Activated B cell treated with CpG ODN at 0.5 μM for 24 hours (primary cell): ENCODE measurements around the gene EDRF1. TPM values are rescaled to one million over a fixed set of nuclear protein-coding genes. Genes with fewer than 3 reads are reported as not detected.

ENCODE experiments used
- ATAC-seq: fragments of 200-7000 bp; cut with Tn5 transposase; one replicate; pipeline ENCODE4 v1.10.0; 2021; ENCODE audit warnings: low read depth, mild to moderate bottlenecking, moderate library complexity
- CTCF ChIA-PET: fragments of 350-600 bp; sonication (Branson Sonifier 250); formaldehyde crosslinking; loops from one replicate; lab custom pipeline; 2021; ENCODE audit warnings: antibody characterized with exemption; lab: Charles Lee
- POLR2A ChIA-PET: fragments of 350-600 bp; sonication (Branson Sonifier 250); formaldehyde crosslinking; loops from one replicate; lab custom pipeline; 2021; ENCODE audit warnings: antibody characterized with exemption; lab: Charles Lee
- DNase-seq: peaks from one replicate; pipeline ENCODE4 v3.0.0; 2022
- H3K27ac Mint-ChIP-seq: one replicate; pipeline ENCODE4 v1.8.0; 2020; ENCODE audit warnings: mixed read lengths
- H3K27me3 Mint-ChIP-seq: one replicate; pipeline ENCODE4 v1.8.0; 2021; ENCODE audit warnings: mixed read lengths
- H3K36me3 Mint-ChIP-seq: one replicate; pipeline ENCODE4 v1.8.0; 2021; ENCODE audit warnings: low read depth, mixed read lengths
- H3K4me1 Mint-ChIP-seq: one replicate; pipeline ENCODE4 v1.8.0; 2021; ENCODE audit warnings: mixed read lengths
- H3K4me3 Mint-ChIP-seq: one replicate; pipeline ENCODE4 v1.8.0; 2020; ENCODE audit warnings: mild to moderate bottlenecking, mixed read lengths
- H3K9me3 Mint-ChIP-seq: one replicate; pipeline ENCODE4 v1.8.0; 2020; ENCODE audit warnings: mixed read lengths
- intact Hi-C: fragments of 100-400 bp; cut with micrococcal nuclease; formaldehyde crosslinking; loops from one replicate; pipeline ENCODE4 v1.15.1; 2024
- total RNA-seq: library from RNA; stranded (reverse); gene quantifications from 2 replicates; pipeline ENCODE4 v1.2.3, GENCODE V29; 2022
- TF ChIP-seq, protein P1 (sequence below): fragments of 200-600 bp; IDR thresholded peaks from one replicate; pipeline ENCODE4 v1.8.0; 2022; ENCODE audit warnings: antibody characterized with exemption, mild to moderate bottlenecking

The EDRF1 gene
- total RNA-seq, 1 donor from 2014 or later: 52.7 TPM

DNA sequence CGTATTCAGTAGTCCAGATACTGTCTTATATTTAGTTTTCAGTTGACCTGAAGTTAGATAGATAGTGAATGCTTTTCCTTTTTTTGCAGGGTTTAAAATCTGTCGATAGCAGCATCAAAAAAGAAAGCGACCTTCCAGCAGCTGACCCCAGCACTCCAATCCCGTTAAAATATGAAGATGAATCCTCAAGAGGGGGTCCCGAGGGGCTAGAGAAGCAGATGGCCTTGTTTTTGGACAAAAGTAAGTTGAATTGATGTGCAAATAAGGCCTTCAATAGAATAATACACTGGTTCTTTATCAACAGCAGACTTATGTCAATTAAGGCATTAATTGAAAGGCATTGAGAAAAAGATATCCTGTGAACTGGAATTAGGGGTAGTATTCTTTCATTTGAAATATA, 18.7 kb downstream of the EDRF1 start:
- TF ChIP-seq, protein P1, sequence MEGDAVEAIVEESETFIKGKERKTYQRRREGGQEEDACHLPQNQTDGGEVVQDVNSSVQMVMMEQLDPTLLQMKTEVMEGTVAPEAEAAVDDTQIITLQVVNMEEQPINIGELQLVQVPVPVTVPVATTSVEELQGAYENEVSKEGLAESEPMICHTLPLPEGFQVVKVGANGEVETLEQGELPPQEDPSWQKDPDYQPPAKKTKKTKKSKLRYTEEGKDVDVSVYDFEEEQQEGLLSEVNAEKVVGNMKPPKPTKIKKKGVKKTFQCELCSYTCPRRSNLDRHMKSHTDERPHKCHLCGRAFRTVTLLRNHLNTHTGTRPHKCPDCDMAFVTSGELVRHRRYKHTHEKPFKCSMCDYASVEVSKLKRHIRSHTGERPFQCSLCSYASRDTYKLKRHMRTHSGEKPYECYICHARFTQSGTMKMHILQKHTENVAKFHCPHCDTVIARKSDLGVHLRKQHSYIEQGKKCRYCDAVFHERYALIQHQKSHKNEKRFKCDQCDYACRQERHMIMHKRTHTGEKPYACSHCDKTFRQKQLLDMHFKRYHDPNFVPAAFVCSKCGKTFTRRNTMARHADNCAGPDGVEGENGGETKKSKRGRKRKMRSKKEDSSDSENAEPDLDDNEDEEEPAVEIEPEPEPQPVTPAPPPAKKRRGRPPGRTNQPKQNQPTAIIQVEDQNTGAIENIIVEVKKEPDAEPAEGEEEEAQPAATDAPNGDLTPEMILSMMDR: no peak
- H3K27me3 Mint-ChIP-seq: no peaks in the 10 kb centered on the region
- intact Hi-C loops: no loop called here
- no peaks in the 10 kb centered on the region for H3K4me1 Mint-ChIP-seq
- H3K27ac Mint-ChIP-seq: no peak overlapping the region
- POLR2A ChIA-PET: no interaction called here
- no peaks in the 10 kb centered on the region for H3K9me3 Mint-ChIP-seq
- no peak overlapping the region for H3K4me3 Mint-ChIP-seq
- DNase-seq (no peak), ATAC-seq (no peak)
- peaks cover 92% of the 10 kb centered on the region for H3K36me3 Mint-ChIP-seq
- CTCF ChIA-PET: no interaction called here

DNA sequence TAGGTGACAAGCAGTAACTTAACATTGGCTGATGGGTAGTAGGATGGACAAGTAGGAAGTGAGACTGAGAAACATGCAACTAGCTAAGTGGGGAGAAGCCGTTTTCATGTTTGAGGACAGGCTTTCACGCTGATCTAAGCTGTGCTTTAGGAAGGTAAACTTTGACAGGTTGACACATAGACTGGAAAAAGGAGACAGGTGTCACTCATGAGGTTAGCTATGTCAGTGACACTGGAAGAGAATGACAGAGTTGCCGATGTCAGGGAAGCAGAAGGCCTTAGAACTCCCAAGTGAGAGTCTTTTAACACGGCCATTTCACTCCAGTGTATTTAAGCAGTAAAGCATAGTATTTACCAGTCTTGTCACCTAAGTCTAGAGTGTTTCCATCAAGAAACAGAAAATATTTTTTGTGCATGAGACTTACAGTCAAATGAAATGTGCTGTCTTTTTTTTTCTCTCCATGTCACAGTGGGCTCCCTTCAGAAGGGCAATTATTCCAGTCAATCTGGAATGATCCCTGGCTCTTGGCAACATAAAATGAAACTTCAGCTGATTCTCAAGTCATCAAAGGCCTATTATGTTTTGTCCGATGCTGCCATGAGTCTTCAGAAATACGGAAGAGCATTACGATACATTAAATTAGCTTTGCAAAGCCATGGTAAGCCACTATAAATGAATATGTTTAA, 20.6 kb downstream of the EDRF1 start:
- Mint-ChIP-seq H3K4me1 (no peaks in the 10 kb centered on the region), H3K36me3 (peaks cover 96% of the 10 kb centered on the region), H3K27me3 (no peaks in the 10 kb centered on the region), H3K27ac (no peak overlapping the region), H3K4me3 (no peak overlapping the region), H3K9me3 (no peaks in the 10 kb centered on the region)
- no peak for ATAC-seq
- TF ChIP-seq, protein P1: no peak
- intact Hi-C loops: no loop called here
- POLR2A ChIA-PET: no interaction called here
- CTCF ChIA-PET: no interaction called here
- DNase-seq: no peak

DNA sequence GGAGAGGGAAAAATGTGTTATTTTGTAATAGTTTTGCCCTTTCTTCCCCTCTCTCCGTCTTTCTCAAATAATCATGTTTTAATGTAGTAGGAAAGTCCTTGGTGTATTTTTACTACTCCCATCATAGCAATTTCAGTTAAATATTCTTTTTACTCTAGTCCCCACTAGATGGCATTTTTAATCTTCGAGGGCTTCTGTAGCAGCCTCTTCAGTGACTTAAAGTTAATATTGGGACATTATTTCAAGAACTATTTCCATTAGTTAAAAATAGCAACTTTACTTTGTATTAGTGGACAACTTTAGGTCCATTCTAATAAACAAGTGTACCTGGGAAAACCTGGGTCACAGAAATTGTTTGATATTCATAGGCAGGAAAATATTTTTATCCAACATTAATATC, 23.0 kb downstream of the EDRF1 start:
- intact Hi-C loops: no loop called here
- no peaks in the 10 kb centered on the region for H3K27me3 Mint-ChIP-seq
- DNase-seq (no peak), ATAC-seq (no peak)
- ChIA-PET POLR2A (no interaction called here), CTCF (no interaction called here)
- no peak overlapping the region for H3K27ac Mint-ChIP-seq
- H3K4me1 Mint-ChIP-seq: no peaks in the 10 kb centered on the region
- H3K4me3 Mint-ChIP-seq: no peak overlapping the region
- H3K36me3 Mint-ChIP-seq: peaks cover 92% of the 10 kb centered on the region
- TF ChIP-seq, protein P1: no peak
- no peaks in the 10 kb centered on the region for H3K9me3 Mint-ChIP-seq

DNA sequence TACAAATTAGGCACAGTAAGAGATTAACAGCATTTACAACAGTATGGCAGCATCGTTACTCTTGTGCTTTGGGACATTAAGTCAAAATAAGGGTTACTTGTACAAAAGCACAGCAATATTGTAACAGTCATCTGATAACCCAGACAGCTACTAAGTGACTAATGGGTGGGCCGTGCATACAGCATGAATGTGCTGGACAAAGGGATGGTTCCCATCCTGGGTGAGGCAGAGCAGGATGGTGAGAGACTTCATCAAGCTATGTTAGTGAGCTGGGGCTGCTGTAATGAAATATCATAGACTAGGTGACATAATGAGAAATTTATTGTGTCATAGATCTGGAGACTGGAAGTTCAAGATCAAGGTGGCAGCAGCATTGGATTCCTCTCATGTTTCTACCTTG, 25.4 kb downstream of the EDRF1 start:
- CTCF ChIA-PET: no interaction called here
- Mint-ChIP-seq H3K4me3 (no peak overlapping the region), H3K27ac (no peak overlapping the region), H3K4me1 (no peaks in the 10 kb centered on the region), H3K9me3 (no peaks in the 10 kb centered on the region), H3K27me3 (no peaks in the 10 kb centered on the region), H3K36me3 (peaks cover 92% of the 10 kb centered on the region)
- POLR2A ChIA-PET: no interaction called here
- ATAC-seq (no peak), DNase-seq (no peak)
- intact Hi-C loops: no loop called here
- TF ChIP-seq, protein P1: no peak

DNA sequence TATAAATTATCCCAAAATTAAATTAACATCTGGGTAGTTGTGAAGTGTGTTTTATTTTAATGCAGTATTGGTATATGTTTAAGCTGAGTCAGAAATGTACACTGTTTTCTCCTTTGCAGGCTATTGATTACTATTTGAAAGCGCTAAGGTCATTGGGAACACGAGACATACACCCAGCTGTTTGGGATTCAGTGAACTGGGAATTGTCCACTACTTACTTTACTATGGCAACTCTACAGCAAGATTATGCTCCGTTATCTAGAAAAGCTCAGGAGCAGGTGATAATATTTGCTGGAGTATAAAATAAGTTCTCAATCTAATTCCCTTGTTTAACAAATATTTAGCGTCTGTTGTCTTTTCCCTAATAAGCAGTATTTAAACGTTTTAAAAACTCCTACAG, 27.9 kb downstream of the EDRF1 start:
- H3K4me1 Mint-ChIP-seq: no peaks in the 10 kb centered on the region
- intact Hi-C loops: no loop called here
- no peaks in the 10 kb centered on the region for H3K9me3 Mint-ChIP-seq
- ChIA-PET CTCF (no interaction called here), POLR2A (no interaction called here)
- H3K27ac Mint-ChIP-seq: no peak overlapping the region
- peaks cover 95% of the 10 kb centered on the region for H3K36me3 Mint-ChIP-seq
- TF ChIP-seq, protein P1: no peak
- no peak for ATAC-seq
- H3K27me3 Mint-ChIP-seq: no peaks in the 10 kb centered on the region
- DNase-seq: no peak
- no peak overlapping the region for H3K4me3 Mint-ChIP-seq
